Endothelial cell of umbilical vein (primary cell): ENCODE results near the gene UBE2G1. TPM values are rescaled to one million over a fixed set of nuclear protein-coding genes. Genes with fewer than 3 reads are reported as not detected.

Source experiments
- BruUV-seq: library from RNA; stranded (reverse); fragments of 400-500 nt; replicated peaks from 2 replicates; lab custom pipeline; 2021; lab: Mats Ljungman, UMichigan
- CTCF ChIA-PET: fragments of 300-600, 350-600 bp; sonication (Branson Sonifier 250); formaldehyde crosslinking; loops from one replicate; lab custom pipeline; 2021; ENCODE audit warnings: antibody characterized with exemption, inconsistent platforms; lab: Charles Lee
- POLR2A ChIA-PET: fragments of 300-600, 350-600 bp; sonication (Branson Sonifier 250); formaldehyde crosslinking; loops from one replicate; lab custom pipeline; 2021; ENCODE audit warnings: antibody characterized with exemption, inconsistent platforms; lab: Charles Lee
- DNase-seq: peaks from one replicate; pipeline ENCODE4 v3.0.0-alpha.2; 2011; ENCODE audit warnings: low read depth, low spot score
- FAIRE-seq: peaks from 2 replicates; lab custom pipeline; 2011; peaks lifted over from hg19 to GRCh38; lab: Jason Lieb, UNC
- H2AFZ ChIP-seq: 2 replicates; pipeline ENCODE4 v1.6.0; 2012; ENCODE audit warnings: low read depth, low read length, control low read depth, inconsistent platforms
- H3K27ac ChIP-seq: 2 replicates; pipeline ENCODE4 v1.5.1; 2011; ENCODE audit warnings: low read depth, mild to moderate bottlenecking, control low read depth, low read length, moderate library complexity; ENCODE audit not compliant: insufficient read depth
- H3K27me3 ChIP-seq, 2 experiments: 2 replicates each; pipeline versions ENCODE4 v1.6.0 to v1.6.1; 2011; ENCODE audit warnings: low read length in 2 of 2, mixed read lengths in 1 of 2; ENCODE audit not compliant: control insufficient read depth in 2 of 2, insufficient read depth in 2 of 2
- H3K36me3 ChIP-seq, 2 experiments: 2 replicates in 1 of 2; 3 replicates in 1 of 2; pipeline ENCODE4 v1.5.1; 2011; ENCODE audit warnings: low read length in 2 of 2, mild to moderate bottlenecking in 1 of 2, moderate library complexity in 1 of 2; ENCODE audit not compliant: control insufficient read depth in 2 of 2, insufficient read depth in 2 of 2; ENCODE audit errors: extremely low read depth in 1 of 2
- H3K4me1 ChIP-seq: 3 replicates; pipeline ENCODE4 v1.5.1; 2011; ENCODE audit warnings: mild to moderate bottlenecking, low read length; ENCODE audit not compliant: control insufficient read depth, insufficient read depth; ENCODE audit errors: extremely low read depth
- H3K4me2 ChIP-seq: 2 replicates; pipeline ENCODE4 v1.6.1; 2011; ENCODE audit warnings: low read length, control low read depth, mixed read lengths; ENCODE audit not compliant: insufficient read depth
- H3K4me3 ChIP-seq, 3 experiments: fragments of 200-600 bp in 1 of 3; sonication (generic), shearing (Covaris generic) in 1 of 3; replicated peaks in 1 of 3; 2 replicates each; pipeline ENCODE4 v1.5.1; 2011 to 2016; ENCODE audit warnings: control low read depth in 3 of 3, low read length in 3 of 3, mild to moderate bottlenecking in 2 of 3, inconsistent platforms in 1 of 3, low read depth in 1 of 3, moderate library complexity in 1 of 3; ENCODE audit not compliant: insufficient read depth in 1 of 3
- H3K79me2 ChIP-seq: 2 replicates; pipeline ENCODE4 v1.6.0; 2012; ENCODE audit warnings: low read length, inconsistent platforms; ENCODE audit not compliant: control insufficient read depth, insufficient read depth
- H3K9ac ChIP-seq: replicated peaks from 2 replicates; pipeline ENCODE3; 2011; ENCODE audit warnings: low read length, control low read depth; ENCODE audit not compliant: insufficient read depth; ENCODE audit errors: extremely low read depth
- H3K9me1 ChIP-seq: replicated peaks from 3 replicates; pipeline ENCODE4 v1.6.0; 2011; ENCODE audit warnings: mild to moderate bottlenecking, low read length; ENCODE audit not compliant: control insufficient read depth, insufficient read depth; ENCODE audit errors: extremely low read depth
- H3K9me3 ChIP-seq: replicated peaks from 2 replicates; pipeline ENCODE4 v1.5.1; 2012; ENCODE audit warnings: low read length, inconsistent platforms; ENCODE audit not compliant: control insufficient read depth, insufficient read depth
- H4K20me1 ChIP-seq: replicated peaks from 2 replicates; pipeline ENCODE3; 2011; ENCODE audit warnings: mild to moderate bottlenecking, low read length; ENCODE audit not compliant: control insufficient read depth, insufficient read depth; ENCODE audit errors: extremely low read depth
- CTCF ChIP-seq, 2 donors: IDR thresholded peaks; 1 replicate in 1 of 2; 2 replicates in 1 of 2; pipeline ENCODE4 v1.5.1; 2011; ENCODE audit warnings: low read length in 2 of 2, mild to moderate bottlenecking in 2 of 2, moderate library complexity in 2 of 2, control low read depth in 1 of 2, inconsistent platforms in 1 of 2, low read depth in 1 of 2; ENCODE audit not compliant: insufficient read depth in 1 of 2; ENCODE audit errors: extremely low read depth in 1 of 2
- EZH2 ChIP-seq: IDR thresholded peaks from 2 replicates; pipeline ENCODE4 v1.6.1; 2012; ENCODE audit warnings: borderline replicate concordance, low read depth, mild to moderate bottlenecking, moderate library complexity, low read length, inconsistent platforms; ENCODE audit not compliant: severe bottlenecking
- FOS ChIP-seq: IDR thresholded peaks from 2 replicates; pipeline ENCODE4 v1.6.1; 2011; ENCODE audit warnings: mild to moderate bottlenecking, low read length, moderate library complexity, borderline replicate concordance; ENCODE audit not compliant: insufficient read depth
- GATA2 ChIP-seq: IDR thresholded peaks from 2 replicates; pipeline ENCODE4 v1.7.0; 2011; ENCODE audit warnings: low read depth, mild to moderate bottlenecking, moderate library complexity, mixed read lengths, low read length; ENCODE audit not compliant: insufficient read length, insufficient read depth
- JUN ChIP-seq: IDR thresholded peaks from 2 replicates; pipeline ENCODE4 v1.6.1; 2011; ENCODE audit warnings: borderline replicate concordance, low read depth; ENCODE audit not compliant: insufficient read length, insufficient read depth
- MYC ChIP-seq: IDR thresholded peaks from one replicate; pipeline ENCODE4 v1.6.1; 2011; ENCODE audit warnings: mild to moderate bottlenecking, low read depth, low read length
- POLR2A ChIP-seq: IDR thresholded peaks from 2 replicates; pipeline ENCODE4 v1.6.1; 2012; ENCODE audit warnings: low read depth, mild to moderate bottlenecking, control low read depth, low read length
- POLR2AphosphoS5 ChIP-seq: IDR thresholded peaks from 2 replicates; pipeline ENCODE4 v1.6.1; 2012; ENCODE audit warnings: low read depth, mild to moderate bottlenecking, control low read depth, low read length, moderate library complexity; ENCODE audit not compliant: insufficient read depth
- dilution Hi-C: fragments of 300-500 bp; cut with MboI; formaldehyde crosslinking; loops from one replicate; pipeline ENCODE4 v1.15.0; 2019; ENCODE audit warnings: low sequenced_read_pairs; ENCODE audit not compliant: extremely low pct_ligation_motif_present
- intact Hi-C: fragments of 100-400 bp; cut with micrococcal nuclease; formaldehyde crosslinking; loops from one replicate; pipeline ENCODE4 v1.10.0; 2022
- polyA plus RNA-seq, 4 experiments: library from polyadenylated mRNA; depleted of rRNA in 3 of 4; stranded (reverse) in 3 of 4; unstranded in 1 of 4; fragments of >200 nt; gene quantifications; 2 replicates each; pipeline versions ENCODE4 v1.2.1 to v1.2.3, GENCODE V29; 2011 to 2012; ENCODE audit warnings: missing spikeins in 1 of 4
- total RNA-seq: library from RNA; stranded (reverse); gene quantifications from 2 replicates; pipeline ENCODE4 v1.2.3, GENCODE V29; 2021
- TF ChIP-seq, protein P1 (sequence below): IDR thresholded peaks from 2 replicates; pipeline ENCODE4 v1.6.1; 2011; ENCODE audit not compliant: insufficient read depth, insufficient read length

UBE2G1 gene
- total and polyA plus RNA-seq, 2 donors (not counting 3 experiments of a cell fraction or from before 2014, with no cell fraction given), result 29.2 to 79.6 TPM

DNA sequence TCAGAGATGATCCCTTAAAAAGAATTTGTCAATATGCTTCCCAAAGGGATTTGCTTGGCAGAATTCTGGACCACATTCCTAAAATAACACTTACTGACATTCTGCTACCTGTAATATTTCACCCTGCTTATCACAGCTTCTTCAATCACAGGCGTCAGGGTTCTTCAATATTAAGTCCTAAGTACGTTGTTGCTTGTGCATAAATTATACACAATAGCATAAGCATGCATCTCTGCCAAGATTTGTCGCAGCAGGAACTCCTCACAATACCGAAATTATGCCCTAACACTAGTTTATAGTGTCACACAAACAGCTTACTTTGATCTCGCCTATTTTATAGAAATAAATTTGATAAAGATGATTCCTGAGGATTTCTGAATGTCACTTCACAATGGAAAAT lies 48.9 kb downstream of the UBE2G1 start:
- Histone ChIP-seq H3K27ac (no peak overlapping the region), H3K9me3 (no peaks in the 10 kb centered on the region), H3K79me2 (peaks cover 92% of the 10 kb centered on the region), H4K20me1 (peaks cover 15% of the 10 kb centered on the region), H2AFZ (no peak overlapping the region), H3K9me1 (no peaks in the 10 kb centered on the region), H3K4me1 (peaks cover 2% of the 10 kb centered on the region), H3K36me3 (no peaks in the 10 kb centered on the region), H3K9ac (no peak overlapping the region), H3K4me3 (no peak overlapping the region), H3K27me3 (no peaks in the 10 kb centered on the region), H3K4me2 (no peak overlapping the region)
- intact Hi-C loops (no loop called here), dilution Hi-C loops (no loop called here)
- FAIRE-seq, result no peak
- TF ChIP-seq EZH2 (no peak), FOS (no peak), GATA2 (no peak), MYC (no peak), POLR2AphosphoS5 (no peak), CTCF (IDR thresholded peaks at IDR 0.05; ENCODE audit: extremely low read depth in 1 of 2, insufficient read depth in 1 of 2, low read depth in 1 of 2, low read length in 2 of 2) (no peak), POLR2A (no peak), JUN (no peak)
- TF ChIP-seq, protein P1, sequence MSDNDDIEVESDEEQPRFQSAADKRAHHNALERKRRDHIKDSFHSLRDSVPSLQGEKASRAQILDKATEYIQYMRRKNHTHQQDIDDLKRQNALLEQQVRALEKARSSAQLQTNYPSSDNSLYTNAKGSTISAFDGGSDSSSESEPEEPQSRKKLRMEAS, result no peak
- DNase-seq, result no peak
- POLR2A ChIA-PET, result no interaction called here
- CTCF ChIA-PET, result no interaction called here
- BruUV-seq, result no TSS peak
